UCSD-AML1 (cell line): ENCODE measurements around the gene KCNMB1.
"Not testable (repeated sequence)": the region's sequence is repeated elsewhere in the genome, so short reads cannot be mapped to it uniquely, and the experiment has no call there.

Experiments used
- DNase-seq: peaks from one replicate; lab custom pipeline; 2025; ENCODE audit not compliant: unreplicated experiment; lab: John Stamatoyannopoulos, UW

Gene KCNMB1

GRCh38 chr5:170378740-170379139 is 10.4 kb downstream of the KCNMB1 start:
- no peak for DNase-seq

GRCh38 chr5:170377027-170377426 is 12.1 kb downstream of the KCNMB1 start:
- DNase-seq: no peak

DNA sequence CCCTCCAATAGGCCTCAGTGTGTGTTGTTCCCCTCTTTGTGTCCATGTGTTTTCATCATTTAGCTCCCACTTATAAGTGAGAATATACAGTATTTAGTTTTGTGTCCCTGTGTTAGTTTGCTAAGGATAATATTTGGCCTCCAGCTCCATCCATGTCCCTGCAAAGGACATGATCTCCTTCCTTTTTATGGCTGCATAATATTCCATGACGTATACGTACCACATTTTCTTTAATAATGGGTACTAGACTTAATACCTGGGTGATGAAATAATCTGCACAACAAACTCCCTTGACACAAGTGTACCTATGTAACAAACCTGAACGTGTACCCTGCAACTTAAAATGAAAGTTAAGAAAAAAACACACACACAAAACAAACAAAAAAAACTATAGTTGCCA is 12.6 kb downstream of the KCNMB1 start:
- DNase-seq: not testable (repeated sequence)

DNA sequence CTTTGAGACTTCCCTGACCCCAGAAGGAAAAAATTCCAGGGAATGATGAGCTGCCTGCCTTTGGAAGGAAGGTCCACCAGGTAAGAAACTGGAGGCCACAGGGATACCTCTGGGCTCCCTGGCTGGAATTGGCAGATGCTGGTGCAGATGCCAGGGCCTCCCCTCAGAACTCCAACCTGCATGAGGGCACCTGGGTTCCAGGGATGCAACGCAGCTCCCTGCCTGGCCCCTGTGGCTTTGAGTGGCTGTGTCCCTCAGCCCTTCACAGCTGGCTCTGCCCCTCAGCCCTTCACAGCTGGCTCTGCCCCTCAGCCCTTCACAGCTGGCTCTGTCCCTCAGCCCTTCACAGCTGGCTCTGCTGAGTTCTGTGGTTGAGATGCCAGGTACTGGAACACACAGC is 13.9 kb downstream of the KCNMB1 start:
- DNase-seq: no peak

GRCh38 chr5:170372971-170373370 is 16.2 kb downstream of the KCNMB1 start:
- DNase-seq: no peak

DNA sequence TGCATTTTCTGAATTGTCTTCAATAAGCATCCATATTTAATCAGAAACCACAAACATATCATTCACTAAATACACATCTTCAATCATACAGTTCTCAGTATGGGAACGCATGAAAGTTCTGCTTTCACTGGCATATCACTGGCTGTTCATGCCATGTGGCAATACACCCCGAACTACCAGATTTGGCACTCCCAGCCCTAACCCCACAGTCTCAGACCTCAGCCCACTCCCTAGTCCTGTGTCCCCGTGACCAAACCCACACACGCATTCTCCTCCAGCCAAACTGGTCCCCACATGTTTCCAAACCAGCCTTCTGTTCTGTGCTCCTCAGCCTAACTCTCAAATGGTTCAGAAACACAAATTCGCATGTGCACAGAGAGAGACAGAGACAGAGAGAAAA is 20.6 kb downstream of the KCNMB1 start:
- DNase-seq: no peak

GRCh38 chr5:170366276-170366675 is 22.9 kb downstream of the KCNMB1 start:
- no peak for DNase-seq

DNA sequence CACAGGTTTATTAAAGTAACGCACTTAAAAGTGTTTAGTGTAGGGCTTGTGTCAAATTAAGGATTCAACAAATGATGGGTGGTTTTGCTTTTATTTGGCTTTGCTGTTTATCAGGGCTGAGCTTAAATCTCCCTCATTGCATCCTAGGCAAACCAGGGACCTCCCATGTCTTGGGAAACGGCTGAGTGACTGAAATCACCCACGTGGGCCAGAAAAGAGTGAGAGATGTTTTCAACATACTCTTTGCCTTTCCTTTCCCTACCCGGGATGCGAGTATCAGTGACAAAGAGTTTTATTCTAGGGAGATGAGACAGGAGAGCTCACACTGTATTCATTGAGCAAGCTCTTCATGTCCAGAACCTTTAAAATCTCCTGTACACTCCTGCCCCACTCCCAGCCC is 23.3 kb downstream of the KCNMB1 start:
- DNase-seq: no peak

- no peak for DNase-seq
Measured at GRCh38 chr5:170365011-170365410, 24.2 kb downstream of the KCNMB1 start.

DNA sequence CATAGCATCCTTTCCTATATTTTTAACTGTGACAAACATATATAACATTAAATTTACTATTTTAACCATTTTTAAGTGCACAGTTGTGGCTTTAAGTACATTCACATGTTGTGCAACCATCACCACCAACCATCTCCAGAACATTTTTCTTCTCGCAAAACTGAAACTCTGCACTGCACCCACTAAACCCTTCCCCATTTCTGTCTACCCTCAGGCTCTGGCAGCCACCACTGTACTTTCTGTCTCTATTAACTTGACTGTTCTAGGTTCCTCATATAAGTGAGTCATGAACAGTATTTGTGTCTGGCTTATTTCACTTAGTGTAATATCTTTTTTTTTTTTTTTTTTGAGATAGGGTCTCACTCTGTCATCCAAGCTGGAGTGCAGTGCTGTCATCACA is 25.5 kb downstream of the KCNMB1 start:
- no peak for DNase-seq

- no peak for DNase-seq
Measured at GRCh38 chr5:170362656-170363055, 26.5 kb downstream of the KCNMB1 start.

DNA sequence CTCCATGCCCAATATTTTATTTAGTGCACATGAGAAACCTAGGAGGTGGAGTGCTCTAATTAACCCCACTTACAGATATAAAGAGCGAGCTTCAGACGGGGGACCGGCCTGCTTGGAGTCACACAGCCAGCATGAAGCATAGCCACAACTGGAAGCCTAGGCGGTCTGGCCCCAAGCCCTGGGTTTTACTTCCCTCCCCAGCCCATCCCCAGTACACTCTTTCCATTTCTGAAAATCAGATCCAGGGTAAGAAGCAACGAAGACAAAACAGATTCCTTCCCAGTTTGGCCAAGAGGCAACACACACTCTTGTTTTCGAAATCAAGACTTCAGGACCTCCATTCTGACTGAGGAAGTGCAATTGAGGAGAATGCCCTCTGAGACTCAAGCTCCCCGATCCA is 27.1 kb downstream of the KCNMB1 start:
- DNase-seq: no peak

- no peak for DNase-seq
Measured at GRCh38 chr5:170361616-170362015, 27.6 kb downstream of the KCNMB1 start.

- no peak for DNase-seq
Measured at GRCh38 chr5:170361116-170361515, 28.1 kb downstream of the KCNMB1 start.

DNA sequence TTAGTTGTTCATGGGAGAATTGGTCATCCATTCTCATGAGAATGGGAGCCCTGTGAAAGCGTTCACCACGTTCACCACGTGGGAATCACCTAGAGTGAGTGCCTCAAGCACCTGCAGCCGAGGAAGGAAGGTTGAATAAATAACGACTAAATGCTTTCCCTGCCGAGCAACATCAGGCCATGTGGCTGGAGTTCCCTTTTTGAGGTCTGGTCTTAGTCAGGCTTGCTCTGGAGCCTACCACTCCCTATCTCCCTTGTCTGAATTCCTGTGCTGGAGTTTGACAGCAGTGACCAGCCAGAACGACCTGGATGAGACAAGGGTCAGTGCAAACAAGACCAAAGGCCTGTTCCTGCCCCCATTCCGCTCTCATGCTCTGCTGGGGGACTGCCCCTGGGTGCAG is 28.5 kb downstream of the KCNMB1 start:
- DNase-seq: peak; percentile 39

DNA sequence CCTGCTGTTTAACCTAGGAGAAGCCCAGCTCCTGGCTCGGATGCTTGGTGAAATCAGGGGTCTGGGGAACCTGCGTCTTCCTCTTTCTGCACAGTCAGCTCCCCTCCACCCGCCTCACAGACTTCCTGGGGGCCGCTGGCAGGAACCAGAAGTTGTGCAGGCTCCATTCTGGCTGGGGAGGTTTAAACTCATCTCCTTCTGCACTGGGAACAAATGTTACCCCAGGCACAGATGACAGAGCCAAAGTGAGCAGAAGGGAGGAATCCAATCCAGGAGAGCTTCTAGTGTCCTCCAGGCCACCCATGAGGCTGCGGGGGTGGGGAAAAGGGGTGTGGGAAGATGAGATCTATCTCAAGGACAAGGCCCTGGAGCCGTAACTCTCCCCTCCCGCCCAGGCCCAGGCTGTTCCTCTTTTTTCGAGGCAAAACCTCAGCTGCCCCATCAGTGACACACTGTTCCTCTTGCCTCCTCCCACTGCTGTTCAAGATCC is 31.2 kb downstream of the KCNMB1 start:
- DNase-seq: peak; percentile 83

- no peak for DNase-seq
Measured at GRCh38 chr5:170355601-170356098, 33.5 kb downstream of the KCNMB1 start.

GRCh38 chr5:170353961-170354360 is 35.2 kb downstream of the KCNMB1 start:
- DNase-seq: no peak

DNA sequence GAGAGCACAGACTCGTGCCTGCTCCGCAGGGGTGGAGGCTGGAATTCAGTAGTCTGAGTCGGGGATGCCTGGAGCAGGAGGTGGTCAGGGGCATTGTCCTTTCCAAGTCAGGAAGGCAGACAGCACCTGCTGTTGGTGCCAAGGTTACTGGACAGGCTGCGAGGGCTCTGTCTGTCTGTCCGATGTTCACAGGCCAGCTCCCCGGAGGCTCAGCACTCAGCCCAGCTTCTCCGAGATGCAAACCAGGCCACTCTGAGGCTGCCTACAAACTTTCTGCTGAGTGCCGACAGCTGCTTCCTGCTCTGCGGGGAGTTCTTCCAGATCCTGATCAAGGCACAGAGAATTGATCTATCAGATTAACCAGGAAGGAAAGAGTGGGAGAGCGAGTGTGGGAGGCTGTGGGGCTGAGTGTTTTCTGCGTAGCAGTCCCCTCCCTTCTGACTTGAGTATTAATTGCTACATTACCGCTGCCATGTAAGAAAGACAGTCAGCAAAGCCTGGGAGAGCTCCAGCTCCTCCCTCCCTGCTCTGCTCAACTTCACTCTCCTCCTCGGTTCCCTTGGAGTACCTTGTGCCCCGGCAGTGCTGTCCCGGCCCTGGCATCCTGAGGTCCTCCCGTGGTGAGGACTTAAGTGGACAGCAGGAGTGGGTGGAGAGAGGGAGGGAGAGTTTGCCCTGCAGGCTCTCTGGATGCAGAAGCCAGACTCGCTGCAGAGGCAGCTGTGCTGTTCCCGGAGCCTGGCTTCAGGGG is 36.0 kb downstream of the KCNMB1 start:
- DNase-seq: peak; percentile 78

GRCh38 chr5:170348137-170348633 is 41.0 kb downstream of the KCNMB1 start:
- DNase-seq: no peak

DNA sequence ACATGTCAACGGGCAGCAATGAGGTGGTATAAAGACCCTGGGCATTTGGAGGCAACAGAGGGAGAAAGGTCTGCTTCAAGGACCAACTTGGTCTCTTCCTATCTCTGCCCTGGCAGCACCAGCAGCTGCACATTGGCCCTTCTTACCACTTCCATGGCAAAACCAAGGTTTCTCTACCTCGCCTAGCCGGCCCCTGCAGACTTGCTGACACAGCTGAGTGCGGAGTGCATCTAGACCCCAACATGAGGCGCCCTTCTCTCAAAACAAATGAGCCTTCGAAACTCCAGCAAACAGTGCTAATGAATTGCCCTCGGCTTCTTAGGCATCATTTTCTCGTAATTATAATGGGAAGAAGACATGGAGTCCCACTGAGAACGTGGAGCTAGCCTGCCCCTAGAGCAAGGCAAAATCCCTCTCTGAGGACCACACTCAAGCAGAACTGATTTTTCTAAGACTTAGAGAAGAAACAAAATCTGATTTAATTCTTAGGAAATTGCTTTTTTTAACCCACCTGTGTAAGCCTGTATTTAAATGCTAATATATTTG is 42.1 kb downstream of the KCNMB1 start:
- DNase-seq: no peak

DNA sequence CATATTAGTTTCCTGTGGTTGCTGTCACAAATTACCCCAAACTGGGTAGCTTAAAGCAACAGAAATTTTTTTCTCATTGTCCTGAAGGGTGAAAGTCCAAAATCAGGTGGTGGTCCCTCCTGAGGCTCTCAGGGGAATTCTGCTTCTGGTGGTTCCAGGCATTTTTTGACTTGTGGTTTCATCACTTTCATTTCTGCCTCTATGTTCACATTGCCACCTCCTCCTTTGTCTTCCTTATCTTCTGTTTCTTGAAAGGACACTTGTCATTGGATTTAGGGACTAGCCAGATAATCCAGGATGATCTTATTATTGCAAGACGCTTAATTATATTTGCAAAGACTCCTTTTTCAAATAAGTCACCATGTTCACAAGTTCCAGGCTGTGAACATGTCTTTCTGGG is 43.2 kb downstream of the KCNMB1 start:
- no peak for DNase-seq
